ENCODE measurements around the gene GATAD2A.

GATAD2A gene

GRCh38 chr19:19381007-19381926, 24.2 kb upstream of the GATAD2A start:
- no peak overlapping the region for H3K23ac ChIP-seq (ENCODE audit: low read length in 2 of 2)
- H2BK120ac ChIP-seq (ENCODE audit: low read depth, low read length) = no peak overlapping the region
- peaks cover 5% of the 10 kb centered on the region for H3K4me1 ChIP-seq (ENCODE audit: control insufficient read depth, insufficient read depth, low read depth, low read length)
- H2BK12ac ChIP-seq (ENCODE audit: low read length in 2 of 2) = no peak overlapping the region
- H3K18ac ChIP-seq (ENCODE audit: low read depth in 1 of 2, low read length in 2 of 2) = no peak overlapping the region
- no peak overlapping the region for H3K9ac ChIP-seq (ENCODE audit: low read length)
- no peak for DNase-seq
- no peak overlapping the region for H2BK5ac ChIP-seq (ENCODE audit: low read depth, low read length, poor library complexity, severe bottlenecking)
- H3K4me2 ChIP-seq (ENCODE audit: low read length, poor library complexity, severe bottlenecking) = no peak overlapping the region
- H4K8ac ChIP-seq (ENCODE audit: low read length) = no peak overlapping the region
- no peaks in the 10 kb centered on the region for H3K36me3 ChIP-seq (ENCODE audit: control insufficient read depth in 1 of 2, insufficient read depth in 2 of 2, low read depth in 1 of 2, low read length in 2 of 2)
- H3K4me3 ChIP-seq (ENCODE audit: insufficient read depth in 1 of 2, low read depth in 1 of 2, low read length in 2 of 2) = no peak overlapping the region
- no peak overlapping the region for H3K27ac ChIP-seq (ENCODE audit: low read length, poor library complexity, severe bottlenecking)
- no peak overlapping the region for H2AFZ ChIP-seq (ENCODE audit: low read depth, low read length)
- 86% methylated on average over 10 of the region's 11 CpGs for whole genome bisulfite sequencing
- H3K9me3 ChIP-seq (ENCODE audit: control insufficient read depth, low read length) = no peaks in the 10 kb centered on the region
- no peak overlapping the region for H3K14ac ChIP-seq (ENCODE audit: low read length in 2 of 2)
- H3K79me1 ChIP-seq (replicated peaks; ENCODE audit: low read length, poor library complexity, severe bottlenecking) = peaks cover 10% of the 10 kb centered on the region
- no peak overlapping the region for H2AK5ac ChIP-seq (ENCODE audit: low read length, severe bottlenecking)
- no peak overlapping the region for H3K4ac ChIP-seq (ENCODE audit: low read depth in 1 of 2, low read length in 2 of 2)
- H4K91ac ChIP-seq (ENCODE audit: low read length) = no peak overlapping the region
- H2BK15ac ChIP-seq (ENCODE audit: low read depth, poor library complexity, severe bottlenecking) = no peak overlapping the region
- no peaks in the 10 kb centered on the region for H3K27me3 ChIP-seq (ENCODE audit: control insufficient read depth in 1 of 2, insufficient read depth in 1 of 2, low read length in 2 of 2)

DNA sequence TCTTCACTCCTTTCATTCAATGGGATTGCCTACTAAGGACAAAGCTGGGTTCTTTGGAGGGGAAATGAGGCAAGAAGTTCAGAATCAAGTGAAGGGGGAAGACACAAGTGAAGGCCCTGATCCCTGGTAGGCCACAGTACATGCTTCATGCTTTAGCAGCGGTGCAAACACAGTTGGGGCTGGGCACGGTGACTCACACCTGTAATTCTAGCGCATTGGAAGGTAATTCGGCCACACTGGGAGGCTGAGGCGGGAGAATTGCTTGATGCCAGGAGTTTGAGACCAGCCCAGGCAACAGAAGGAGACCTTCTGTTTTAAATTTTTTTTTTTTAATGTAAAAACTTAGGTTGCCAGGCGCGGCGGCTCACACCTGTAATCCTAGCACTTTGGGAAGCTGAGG, 23.4 kb upstream of the GATAD2A start:
- DNase-seq = no peak
- H3K4me3 ChIP-seq (ENCODE audit: insufficient read depth in 1 of 2, low read depth in 1 of 2, low read length in 2 of 2) = no peak overlapping the region
- WGBS = 95% methylated on average over 8 of the region's 8 CpGs
- peaks cover 18% of the 10 kb centered on the region for H3K79me1 ChIP-seq (replicated peaks; ENCODE audit: low read length, poor library complexity, severe bottlenecking)
- H4K8ac ChIP-seq (ENCODE audit: low read length) = no peak overlapping the region
- H3K27ac ChIP-seq (ENCODE audit: low read length, poor library complexity, severe bottlenecking) = no peak overlapping the region
- no peak overlapping the region for H2BK120ac ChIP-seq (ENCODE audit: low read depth, low read length)
- H2AFZ ChIP-seq (ENCODE audit: low read depth, low read length) = no peak overlapping the region
- peaks cover 9% of the 10 kb centered on the region for H3K4me1 ChIP-seq (ENCODE audit: control insufficient read depth, insufficient read depth, low read depth, low read length)
- no peak overlapping the region for H4K91ac ChIP-seq (ENCODE audit: low read length)
- no peak overlapping the region for H3K4ac ChIP-seq (ENCODE audit: low read depth in 1 of 2, low read length in 2 of 2)
- no peak overlapping the region for H2BK15ac ChIP-seq (ENCODE audit: low read depth, poor library complexity, severe bottlenecking)
- no peak overlapping the region for H3K9ac ChIP-seq (ENCODE audit: low read length)
- H3K14ac ChIP-seq (ENCODE audit: low read length in 2 of 2) = no peak overlapping the region
- no peaks in the 10 kb centered on the region for H3K27me3 ChIP-seq (ENCODE audit: control insufficient read depth in 1 of 2, insufficient read depth in 1 of 2, low read length in 2 of 2)
- no peak overlapping the region for H2BK12ac ChIP-seq (ENCODE audit: low read length in 2 of 2)
- H3K18ac ChIP-seq (ENCODE audit: low read depth in 1 of 2, low read length in 2 of 2) = no peak overlapping the region
- no peak overlapping the region for H3K23ac ChIP-seq (ENCODE audit: low read length in 2 of 2)
- H2BK5ac ChIP-seq (ENCODE audit: low read depth, low read length, poor library complexity, severe bottlenecking) = no peak overlapping the region
- H3K36me3 ChIP-seq (ENCODE audit: control insufficient read depth in 1 of 2, insufficient read depth in 2 of 2, low read depth in 1 of 2, low read length in 2 of 2) = no peaks in the 10 kb centered on the region
- no peaks in the 10 kb centered on the region for H3K9me3 ChIP-seq (ENCODE audit: control insufficient read depth, low read length)
- H3K4me2 ChIP-seq (ENCODE audit: low read length, poor library complexity, severe bottlenecking) = no peak overlapping the region
- H2AK5ac ChIP-seq (ENCODE audit: low read length, severe bottlenecking) = no peak overlapping the region

- peak overlapping the region; percentile 94 for H2BK120ac ChIP-seq (ENCODE audit: low read depth, low read length)
- peaks cover 12% of the 10 kb centered on the region for H3K4me1 ChIP-seq (ENCODE audit: control insufficient read depth, insufficient read depth, low read depth, low read length)
- H3K9ac ChIP-seq (ENCODE audit: low read length) = peak overlapping the region; percentile 92
- H3K36me3 ChIP-seq (ENCODE audit: control insufficient read depth in 1 of 2, insufficient read depth in 2 of 2, low read depth in 1 of 2, low read length in 2 of 2) = no peaks in the 10 kb centered on the region
- H3K18ac ChIP-seq (ENCODE audit: low read depth in 1 of 2, low read length in 2 of 2) = peak overlapping the region in 1 of 2 experiments; percentile 89
- H3K14ac ChIP-seq (ENCODE audit: low read length in 2 of 2) = no peak overlapping the region
- no peak overlapping the region for H2BK12ac ChIP-seq (ENCODE audit: low read length in 2 of 2)
- H4K91ac ChIP-seq (ENCODE audit: low read length) = no peak overlapping the region
- peak overlapping the region; percentile 96 for H4K8ac ChIP-seq (ENCODE audit: low read length)
- H3K79me1 ChIP-seq (replicated peaks; ENCODE audit: low read length, poor library complexity, severe bottlenecking) = peaks cover 33% of the 10 kb centered on the region
- H3K9me3 ChIP-seq (ENCODE audit: control insufficient read depth, low read length) = no peaks in the 10 kb centered on the region
- H2BK15ac ChIP-seq (ENCODE audit: low read depth, poor library complexity, severe bottlenecking) = no peak overlapping the region
- H2AFZ ChIP-seq (ENCODE audit: low read depth, low read length) = no peak overlapping the region
- H3K23ac ChIP-seq (ENCODE audit: low read length in 2 of 2) = peak overlapping the region in 1 of 2 experiments; percentile 31
- peak overlapping the region in 1 of 2 experiments; percentile 21 for H3K4ac ChIP-seq (ENCODE audit: low read depth in 1 of 2, low read length in 2 of 2)
- no peak overlapping the region for H2BK5ac ChIP-seq (ENCODE audit: low read depth, low read length, poor library complexity, severe bottlenecking)
- peak overlapping the region; percentile 40 for H3K4me2 ChIP-seq (ENCODE audit: low read length, poor library complexity, severe bottlenecking)
- H2AK5ac ChIP-seq (ENCODE audit: low read length, severe bottlenecking) = peak overlapping the region; percentile 82
- no peak for DNase-seq
- WGBS = 93% methylated on average over 13 of the region's 13 CpGs
- no peaks in the 10 kb centered on the region for H3K27me3 ChIP-seq (ENCODE audit: control insufficient read depth in 1 of 2, insufficient read depth in 1 of 2, low read length in 2 of 2)
- H3K27ac ChIP-seq (ENCODE audit: low read length, poor library complexity, severe bottlenecking) = no peak overlapping the region
- peak overlapping the region in 1 of 2 experiments; percentile 79 for H3K4me3 ChIP-seq (ENCODE audit: insufficient read depth in 1 of 2, low read depth in 1 of 2, low read length in 2 of 2)
These were observed 21.0 kb upstream of the GATAD2A start for GRCh38 chr19:19384486-19384885.

GRCh38 chr19:19385131-19385895, 20.2 kb upstream of the GATAD2A start:
- Histone ChIP-seq H3K27me3 (ENCODE audit: control insufficient read depth in 1 of 2, insufficient read depth in 1 of 2, low read length in 2 of 2) (no peaks in the 10 kb centered on the region), H3K9ac (ENCODE audit: low read length) (peak overlapping the region; percentile 97), H2BK120ac (ENCODE audit: low read depth, low read length) (peak overlapping the region; percentile 94), H2BK15ac (ENCODE audit: low read depth, poor library complexity, severe bottlenecking) (no peak overlapping the region), H3K23ac (ENCODE audit: low read length in 2 of 2) (no peak overlapping the region), H4K8ac (ENCODE audit: low read length) (peak overlapping the region; percentile 96), H3K36me3 (ENCODE audit: control insufficient read depth in 1 of 2, insufficient read depth in 2 of 2, low read depth in 1 of 2, low read length in 2 of 2) (no peaks in the 10 kb centered on the region), H3K4me3 (ENCODE audit: insufficient read depth in 1 of 2, low read depth in 1 of 2, low read length in 2 of 2) (peak overlapping the region; percentile 92), H2BK12ac (ENCODE audit: low read length in 2 of 2) (no peak overlapping the region), H3K4ac (ENCODE audit: low read depth in 1 of 2, low read length in 2 of 2) (peak overlapping the region; percentile 78 to 87), H3K27ac (ENCODE audit: low read length, poor library complexity, severe bottlenecking) (peak overlapping the region; percentile 8), H2AFZ (ENCODE audit: low read depth, low read length) (peak overlapping the region; percentile 31), H3K18ac (ENCODE audit: low read depth in 1 of 2, low read length in 2 of 2) (peak overlapping the region; percentile 78 to 89), H3K14ac (ENCODE audit: low read length in 2 of 2) (peak overlapping the region in 1 of 2 experiments; percentile 36), H3K4me1 (ENCODE audit: control insufficient read depth, insufficient read depth, low read depth, low read length) (peaks cover 14% of the 10 kb centered on the region), H2BK5ac (ENCODE audit: low read depth, low read length, poor library complexity, severe bottlenecking) (no peak overlapping the region), H2AK5ac (ENCODE audit: low read length, severe bottlenecking) (no peak overlapping the region), H3K79me1 (replicated peaks; ENCODE audit: low read length, poor library complexity, severe bottlenecking) (peaks cover 39% of the 10 kb centered on the region), H4K91ac (ENCODE audit: low read length) (peak overlapping the region; percentile 86), H3K4me2 (ENCODE audit: low read length, poor library complexity, severe bottlenecking) (peak overlapping the region; percentile 55), H3K9me3 (ENCODE audit: control insufficient read depth, low read length) (no peaks in the 10 kb centered on the region)
- 2% methylated on average over 72 of the region's 75 CpGs for WGBS
- DNase-seq = peak; percentile 100

Data from mesenchymal stem cell (in vitro differentiated cells and primary cell).